Cardiac fibroblast (primary cell): ENCODE results near the gene BAK1.
A peak's percentile ranks its signal among the peaks of the same experiment; 100 is the strongest.

Experiments
- DNase-seq, 2 donors: peaks; one replicate each; pipeline versions ENCODE4 v3.0.0 to v3.0.0-alpha.2; 2010; ENCODE audit warnings: low read depth in 2 of 2
- H3K4me3 ChIP-seq, 2 donors: replicated peaks in 1 of 2; 1 replicate in 1 of 2; 2 replicates in 1 of 2; pipeline ENCODE4 v1.5.1; 2011; ENCODE audit warnings: low read depth in 2 of 2, low read length in 2 of 2, mild to moderate bottlenecking in 2 of 2, moderate library complexity in 1 of 2
- TF ChIP-seq, protein P1 (sequence below): IDR thresholded peaks from one replicate; pipeline ENCODE4 v1.5.1; 2011; ENCODE audit warnings: low read depth, mild to moderate bottlenecking, low read length, inconsistent platforms

Gene BAK1

DNA sequence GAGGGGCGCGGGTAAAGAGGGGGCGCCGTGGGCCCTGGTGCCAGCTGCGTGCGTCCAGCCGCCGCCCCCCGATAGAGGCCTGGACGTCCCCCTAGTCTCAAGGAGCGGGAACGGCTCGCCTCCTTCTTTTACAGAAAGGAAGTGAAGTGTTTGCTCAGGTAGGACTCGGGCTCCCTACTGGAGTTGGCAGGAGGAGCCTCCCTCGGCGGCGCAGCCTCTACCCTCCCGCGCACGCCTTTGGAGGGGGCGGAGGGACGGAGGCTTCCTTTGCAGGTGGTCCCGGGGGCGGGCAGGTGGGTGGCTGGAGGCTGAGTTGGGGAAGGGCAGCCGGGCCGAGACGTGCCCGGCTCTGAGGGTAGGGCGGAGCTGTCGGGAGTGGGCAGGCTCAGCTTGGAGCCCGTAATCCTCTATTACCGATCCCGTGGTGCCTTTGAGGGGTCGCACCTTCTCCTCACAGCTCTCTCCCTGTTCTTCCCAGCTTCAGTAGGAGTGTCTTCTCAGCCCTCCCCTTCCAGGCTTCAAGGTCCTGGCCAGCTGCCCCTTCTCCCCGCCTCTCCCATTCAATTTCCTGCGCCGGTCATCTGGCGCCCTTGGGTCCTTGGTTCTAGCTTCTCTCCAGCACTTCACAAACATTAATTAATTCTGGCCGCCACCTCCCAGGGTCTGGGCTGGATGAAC, 41.8 kb upstream of the BAK1 start:
- peak; percentile 46 to 57 for DNase-seq
- TF ChIP-seq, protein P1, sequence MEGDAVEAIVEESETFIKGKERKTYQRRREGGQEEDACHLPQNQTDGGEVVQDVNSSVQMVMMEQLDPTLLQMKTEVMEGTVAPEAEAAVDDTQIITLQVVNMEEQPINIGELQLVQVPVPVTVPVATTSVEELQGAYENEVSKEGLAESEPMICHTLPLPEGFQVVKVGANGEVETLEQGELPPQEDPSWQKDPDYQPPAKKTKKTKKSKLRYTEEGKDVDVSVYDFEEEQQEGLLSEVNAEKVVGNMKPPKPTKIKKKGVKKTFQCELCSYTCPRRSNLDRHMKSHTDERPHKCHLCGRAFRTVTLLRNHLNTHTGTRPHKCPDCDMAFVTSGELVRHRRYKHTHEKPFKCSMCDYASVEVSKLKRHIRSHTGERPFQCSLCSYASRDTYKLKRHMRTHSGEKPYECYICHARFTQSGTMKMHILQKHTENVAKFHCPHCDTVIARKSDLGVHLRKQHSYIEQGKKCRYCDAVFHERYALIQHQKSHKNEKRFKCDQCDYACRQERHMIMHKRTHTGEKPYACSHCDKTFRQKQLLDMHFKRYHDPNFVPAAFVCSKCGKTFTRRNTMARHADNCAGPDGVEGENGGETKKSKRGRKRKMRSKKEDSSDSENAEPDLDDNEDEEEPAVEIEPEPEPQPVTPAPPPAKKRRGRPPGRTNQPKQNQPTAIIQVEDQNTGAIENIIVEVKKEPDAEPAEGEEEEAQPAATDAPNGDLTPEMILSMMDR: no peak
- peak overlapping the region; percentile 81 to 82 for H3K4me3 ChIP-seq

DNA sequence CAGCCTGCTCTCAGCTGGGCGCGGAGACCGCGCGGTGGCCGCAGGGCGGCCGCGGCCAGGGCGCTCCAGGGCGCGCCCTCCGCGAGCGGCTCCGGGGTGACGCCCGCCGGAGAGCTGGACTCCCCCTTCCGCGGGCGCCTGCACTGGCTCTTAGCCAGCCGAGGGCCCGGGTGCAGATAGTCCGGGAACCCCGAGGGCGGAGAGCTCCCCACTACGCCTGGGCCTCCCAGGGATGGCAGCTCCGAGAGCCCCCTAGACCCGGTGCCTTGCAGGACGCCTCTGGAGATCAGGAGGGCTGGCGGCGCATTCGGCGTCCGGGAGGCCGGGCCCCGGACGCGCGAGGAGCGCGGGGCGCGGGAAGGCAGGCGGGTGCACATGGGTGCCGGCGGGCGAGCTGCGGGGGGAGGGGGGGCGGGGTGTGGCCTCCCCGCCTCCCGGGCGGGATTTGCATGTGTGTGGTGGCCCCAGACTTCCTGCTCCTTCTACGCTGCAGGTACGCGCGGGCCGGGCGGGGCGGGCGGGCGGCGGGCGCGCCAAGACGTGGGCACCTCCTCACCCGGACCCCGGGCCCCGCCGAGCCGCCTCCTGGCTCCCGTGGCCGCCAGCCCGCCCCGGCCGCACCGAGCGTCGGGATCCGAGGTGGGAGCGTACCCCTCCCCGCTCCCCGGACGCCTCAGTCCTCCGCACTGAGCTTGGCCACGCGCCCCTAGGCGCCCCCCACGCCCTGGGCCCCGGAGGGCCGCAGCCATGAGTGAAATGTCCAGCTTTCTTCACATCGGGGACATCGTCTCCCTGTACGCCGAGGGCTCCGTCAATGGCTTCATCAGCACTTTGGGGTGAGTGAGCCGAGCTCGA, 41.0 kb upstream of the BAK1 start, which contains the start of gene ITPR3:
Gene ITPR3 (plus strand): TSS at position 467 of the 855 bp plus-strand sequence. CDS start 281 bp downstream, at position 748.
- TF ChIP-seq, protein P1: no peak
- peak; percentile 55 to 57 for DNase-seq
- peak within 1 kb of the TSS; percentile 81 to 82 for H3K4me3 ChIP-seq

DNA sequence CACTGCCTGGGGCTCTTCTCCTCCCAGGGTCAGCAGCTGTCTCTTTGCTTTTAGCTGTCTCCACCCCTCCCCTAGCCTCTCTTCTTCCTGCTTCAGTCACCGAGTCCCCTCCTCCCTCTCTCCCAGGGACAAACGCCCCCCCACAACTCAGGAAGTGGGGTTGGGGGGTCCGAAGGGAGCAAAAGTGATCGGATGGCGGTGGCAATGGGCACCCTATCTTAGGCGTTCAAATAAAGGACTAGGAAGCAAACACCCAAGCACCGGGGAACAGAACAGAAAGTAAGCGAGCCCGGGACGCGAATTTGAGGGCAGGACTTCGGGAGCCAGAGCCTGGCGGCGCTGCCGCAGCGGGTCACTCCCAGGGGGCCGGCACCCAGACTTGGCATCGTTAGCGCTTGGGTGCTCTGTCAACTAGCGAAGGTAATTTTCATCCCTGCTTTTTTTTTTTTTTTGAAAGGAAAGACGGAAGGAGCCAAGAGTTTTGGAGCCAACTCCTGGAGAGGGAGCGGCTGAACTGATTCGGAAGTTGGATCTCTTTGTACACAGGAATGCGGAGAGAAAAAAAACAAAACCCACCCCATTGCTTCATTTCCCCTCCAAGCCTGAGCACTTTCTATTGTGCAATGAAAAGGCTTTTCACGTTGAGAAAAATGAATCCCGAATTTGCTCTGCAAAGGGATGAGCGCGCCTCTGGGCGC, 40.2 kb upstream of the BAK1 start:
- TF ChIP-seq, protein P1: no peak
- DNase-seq: peak; percentile 88 to 90
- peak overlapping the region; percentile 81 to 82 for H3K4me3 ChIP-seq

DNA sequence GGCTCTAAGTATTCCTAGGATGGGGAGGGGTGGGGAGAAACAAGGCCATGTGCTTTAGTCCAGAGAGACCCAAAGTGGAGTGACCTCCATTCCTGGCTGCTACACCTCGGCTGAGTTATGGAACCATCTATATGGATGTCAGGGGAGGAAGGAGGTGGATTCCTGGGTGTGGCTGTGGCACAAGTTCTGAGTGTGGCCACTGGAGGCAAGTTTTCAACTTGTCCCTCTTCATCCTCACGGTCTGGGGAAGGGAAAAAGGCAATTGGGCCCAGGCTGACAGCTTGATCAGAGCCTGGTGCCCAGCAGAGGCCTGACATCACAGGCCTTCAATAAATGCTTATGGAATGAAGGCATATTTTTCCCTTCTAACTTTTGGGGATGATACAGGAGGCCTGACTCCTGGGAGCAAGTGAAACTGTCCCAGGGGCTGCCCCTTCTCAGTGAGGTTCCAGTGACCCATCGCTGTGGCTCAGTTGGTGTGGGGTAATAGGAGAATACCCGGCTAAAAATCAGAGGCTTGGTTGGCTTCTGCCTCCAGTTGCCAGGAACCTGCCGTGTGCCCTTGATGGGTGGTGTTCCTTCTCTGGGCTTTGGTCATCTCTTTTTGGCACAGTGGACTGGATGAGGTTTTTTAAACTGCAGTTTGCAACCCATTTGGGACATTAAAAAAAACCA, 39.2 kb upstream of the BAK1 start:
- TF ChIP-seq, protein P1: no peak
- no peak overlapping the region for H3K4me3 ChIP-seq
- DNase-seq: no peak

DNA sequence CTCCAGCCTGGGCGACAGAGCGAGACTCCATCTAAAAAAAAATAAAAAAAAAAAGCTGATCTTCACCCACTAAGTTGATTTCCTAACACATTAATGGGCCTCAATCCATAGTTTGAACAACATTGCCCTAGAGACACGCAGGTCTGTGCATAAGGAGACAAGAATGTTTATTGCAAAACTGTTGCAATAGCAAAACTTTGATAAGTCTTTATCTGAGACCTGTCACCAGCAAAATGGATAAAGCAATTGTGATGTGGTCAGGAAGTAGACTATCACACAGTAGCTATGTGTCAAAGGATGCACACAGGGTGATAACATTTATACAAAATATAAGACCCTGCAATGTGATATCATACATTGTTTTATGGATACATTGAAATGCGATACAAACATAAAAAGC, 36.8 kb upstream of the BAK1 start:
- DNase-seq: peak in 1 of 2 donors; percentile 44
- no peak overlapping the region for H3K4me3 ChIP-seq
- TF ChIP-seq, protein P1: no peak

DNA sequence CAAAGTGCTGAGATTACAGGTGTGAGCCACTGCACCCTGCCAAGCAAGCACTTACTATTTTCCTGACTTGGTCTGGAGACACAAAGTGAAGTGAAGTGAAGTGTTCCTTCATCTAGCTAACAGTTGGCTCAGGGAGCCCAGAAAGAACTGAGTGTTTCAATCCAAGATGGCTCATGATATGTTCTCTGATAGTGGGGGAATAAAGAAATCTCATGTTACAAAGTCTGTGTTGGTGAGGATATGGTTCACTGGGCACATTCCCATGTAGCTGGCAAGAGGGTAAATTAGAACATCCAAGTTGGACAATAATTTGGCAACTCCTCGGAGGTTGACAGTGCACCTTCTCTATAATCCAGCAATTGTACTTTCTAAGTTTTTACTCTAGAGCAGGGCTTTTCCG, 36.0 kb upstream of the BAK1 start:
- no peak for DNase-seq
- TF ChIP-seq, protein P1: no peak
- no peak overlapping the region for H3K4me3 ChIP-seq
